ENCODE measurements around the gene RCSD1.
"Not testable (repeated sequence)": the region's sequence is repeated elsewhere in the genome, so short reads cannot be mapped to it uniquely, and the experiment has no call there.

Gene RCSD1

GRCh38 chr1:167629681-167630567 lies at the start of gene RCSD1:
RCSD1 (plus strand) TSS chr1:167630232; CDS start chr1:167630424, 192 bp downstream.
- no peak for DNase-seq

GRCh38 chr1:167582064-167582463 lies 48.0 kb upstream of the RCSD1 start:
- no peak for DNase-seq

- DNase-seq: no peak
These were observed 47.3 kb upstream of the RCSD1 start for GRCh38 chr1:167582722-167583121.

DNA sequence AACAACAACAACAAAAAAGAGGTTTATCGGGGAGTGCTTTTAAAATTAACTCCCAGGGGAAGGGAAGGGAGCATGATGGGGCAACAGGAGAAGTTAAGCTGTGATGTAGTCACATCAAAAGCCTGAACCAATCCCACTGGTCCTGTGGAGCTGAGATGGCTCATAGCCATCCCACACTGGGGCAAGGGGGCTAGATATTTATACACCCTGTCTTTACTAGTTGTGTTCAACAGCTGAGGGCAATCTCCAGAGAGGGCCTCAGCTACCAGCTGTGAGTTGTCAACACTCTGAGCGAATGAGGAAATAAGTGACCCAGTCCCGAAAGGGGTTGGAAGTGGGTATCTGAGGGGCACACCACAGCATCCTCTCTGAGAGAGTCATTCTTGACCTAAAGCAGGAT lies 45.5 kb upstream of the RCSD1 start:
- DNase-seq: no peak

DNA sequence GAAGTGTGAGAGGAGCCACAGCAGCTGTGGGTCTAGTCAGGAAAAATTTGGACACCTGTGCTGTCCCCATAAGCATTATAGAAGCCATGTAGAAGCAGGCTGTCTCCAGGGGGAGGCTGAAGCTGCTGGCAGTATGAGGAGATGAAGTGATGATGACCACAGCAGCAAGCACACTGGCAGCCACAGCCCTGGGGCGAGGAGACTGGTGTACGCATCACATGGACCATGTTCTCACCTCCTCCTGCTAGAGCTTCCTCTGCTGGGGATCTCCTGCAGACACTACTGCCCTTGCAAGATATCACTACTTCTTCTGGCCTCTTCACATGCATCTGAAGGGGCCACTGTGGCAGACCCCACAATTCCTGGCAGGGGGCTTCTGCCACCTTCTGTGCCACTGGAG lies 42.7 kb upstream of the RCSD1 start:
- no peak for DNase-seq

GRCh38 chr1:167587872-167588271 lies 42.2 kb upstream of the RCSD1 start:
- no peak for DNase-seq

DNA sequence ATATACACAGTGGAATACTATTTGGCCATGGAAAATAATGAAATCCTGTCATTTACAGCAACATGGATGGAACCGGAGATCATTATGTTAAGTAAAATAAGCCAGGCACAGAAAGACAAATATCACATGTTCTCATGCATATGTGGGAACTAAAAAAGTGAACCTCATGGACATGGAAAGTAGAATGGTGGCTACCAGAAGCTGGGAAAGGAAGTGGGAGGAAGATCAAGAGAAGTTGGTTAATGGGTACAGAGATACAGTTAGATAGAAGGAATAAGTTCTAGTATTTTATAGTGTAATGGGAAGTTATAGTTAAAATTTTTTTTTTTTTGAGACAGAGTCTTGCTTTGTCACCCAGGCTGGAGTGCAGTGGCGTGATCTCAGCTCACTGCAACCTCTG lies 41.7 kb upstream of the RCSD1 start:
- no peak for DNase-seq

- no peak for DNase-seq
These were observed 37.6 kb upstream of the RCSD1 start for GRCh38 chr1:167592475-167592874.

DNA sequence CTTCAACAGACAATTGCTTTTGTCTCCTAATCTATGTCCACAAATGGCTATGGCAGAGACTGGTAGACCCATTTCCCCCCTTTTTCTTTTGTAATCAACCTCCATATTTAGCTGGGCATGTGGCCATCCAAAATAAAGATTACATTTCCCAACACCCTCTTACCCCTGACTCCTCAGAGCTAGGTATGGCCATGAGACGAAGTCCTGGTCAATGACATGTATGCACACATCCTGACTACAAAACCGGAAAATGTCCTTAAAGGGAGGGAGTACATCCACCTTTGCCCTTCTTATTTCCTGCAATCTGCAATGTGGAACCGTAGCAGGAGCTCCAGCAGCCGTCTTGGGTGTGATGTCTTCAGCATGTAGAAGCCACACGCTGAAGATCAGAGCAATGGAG lies 36.2 kb upstream of the RCSD1 start:
- DNase-seq: no peak

- DNase-seq: no peak
These were observed 35.2 kb upstream of the RCSD1 start for GRCh38 chr1:167594822-167595221.

GRCh38 chr1:167599957-167600581 lies 30.0 kb upstream of the RCSD1 start:
- no peak for DNase-seq

DNA sequence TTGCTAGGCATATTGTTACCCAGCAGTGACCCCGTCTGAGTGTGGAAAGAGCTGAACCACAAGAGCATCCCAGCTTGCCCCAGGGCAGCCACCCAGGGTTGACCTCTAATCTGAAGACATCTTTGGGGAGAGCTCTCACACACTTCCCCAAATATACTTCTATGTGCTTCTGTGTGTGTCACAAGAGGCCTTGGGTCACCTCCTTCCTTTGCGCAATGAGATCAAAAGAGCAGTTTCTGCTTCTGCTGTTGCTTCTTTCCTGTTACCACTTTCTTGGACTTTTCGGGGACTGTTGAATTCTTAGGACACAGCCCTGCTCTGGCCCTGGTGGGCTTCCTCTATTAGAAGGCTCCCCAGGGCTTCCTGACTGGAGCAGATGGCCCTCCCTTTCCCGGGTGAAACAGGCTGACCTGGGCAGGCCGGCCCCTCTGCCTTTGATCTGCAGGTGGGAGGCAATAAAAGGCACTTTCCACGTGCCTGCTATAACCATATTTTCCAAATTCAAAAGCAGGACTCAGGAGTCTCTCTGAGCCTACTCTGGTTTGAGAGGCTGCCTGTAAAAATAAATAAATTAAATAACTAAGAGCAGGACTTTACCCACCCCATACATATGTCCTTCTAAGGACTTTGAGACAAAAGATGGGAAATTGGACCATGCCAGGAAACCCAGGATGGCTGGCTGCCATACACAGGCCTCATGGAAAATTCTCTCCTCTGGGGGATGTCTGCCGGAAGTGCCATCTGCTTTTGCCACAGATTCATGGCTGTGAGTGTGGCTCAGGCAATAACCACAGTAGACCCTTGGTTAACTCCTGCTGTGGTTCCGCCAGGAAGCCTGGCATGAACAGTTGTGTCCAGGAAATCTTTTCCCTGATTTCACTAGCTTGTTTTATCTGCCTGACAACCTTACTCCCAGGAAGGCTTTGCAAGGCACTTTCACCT lies 28.3 kb upstream of the RCSD1 start:
- DNase-seq: no peak

DNA sequence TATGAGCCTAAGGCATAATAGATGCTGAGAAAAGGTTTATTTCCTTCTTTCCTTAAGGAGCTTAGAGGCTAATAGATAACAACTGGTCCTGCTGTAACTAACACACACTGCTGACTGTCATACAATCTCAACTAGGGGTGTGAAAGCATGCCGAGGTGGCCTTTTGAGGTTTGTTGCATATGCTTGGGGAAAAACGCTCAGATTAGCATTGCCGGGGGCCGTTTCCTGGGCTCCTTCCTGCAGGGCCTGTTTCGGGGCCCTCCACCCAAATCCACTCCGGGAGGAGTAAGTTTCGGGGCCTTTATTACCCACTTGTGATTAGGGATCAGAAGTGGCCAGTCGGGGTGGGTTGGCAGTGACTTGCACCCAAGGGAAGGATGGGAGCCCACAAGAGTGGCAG lies 27.2 kb upstream of the RCSD1 start:
- DNase-seq: no peak

- DNase-seq: no peak
These were observed 24.5 kb upstream of the RCSD1 start for GRCh38 chr1:167605576-167605975.

- DNase-seq: no peak
These were observed 18.0 kb upstream of the RCSD1 start for GRCh38 chr1:167611983-167612382.

GRCh38 chr1:167612587-167613385 lies 17.2 kb upstream of the RCSD1 start:
- DNase-seq: no peak

DNA sequence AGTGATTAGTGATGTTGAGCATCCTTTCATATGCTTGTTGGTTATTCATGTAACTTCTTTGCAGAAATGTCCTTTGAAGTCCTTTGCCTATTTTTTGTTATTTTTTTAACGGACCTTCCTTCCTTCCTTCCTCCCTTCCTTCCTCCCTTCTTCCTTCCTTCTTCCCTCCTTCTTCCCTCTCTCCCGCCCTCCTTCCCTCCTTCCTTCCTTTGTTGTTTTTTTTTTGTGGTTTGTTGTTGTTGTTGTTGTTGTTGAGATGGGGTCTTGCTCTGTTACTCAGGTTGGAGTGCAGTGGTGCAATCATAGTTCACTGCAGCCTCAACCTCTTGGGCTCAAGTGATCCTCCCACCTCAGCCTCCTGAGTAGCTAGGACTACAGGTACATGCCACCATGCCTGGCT lies 16.0 kb upstream of the RCSD1 start:
- DNase-seq: not testable (repeated sequence)

- no peak for DNase-seq
These were observed 15.2 kb upstream of the RCSD1 start for GRCh38 chr1:167614851-167615250.

- DNase-seq: no peak
These were observed 13.5 kb upstream of the RCSD1 start for GRCh38 chr1:167616521-167616920.

- no peak for DNase-seq
These were observed 12.6 kb upstream of the RCSD1 start for GRCh38 chr1:167617153-167618147.

DNA sequence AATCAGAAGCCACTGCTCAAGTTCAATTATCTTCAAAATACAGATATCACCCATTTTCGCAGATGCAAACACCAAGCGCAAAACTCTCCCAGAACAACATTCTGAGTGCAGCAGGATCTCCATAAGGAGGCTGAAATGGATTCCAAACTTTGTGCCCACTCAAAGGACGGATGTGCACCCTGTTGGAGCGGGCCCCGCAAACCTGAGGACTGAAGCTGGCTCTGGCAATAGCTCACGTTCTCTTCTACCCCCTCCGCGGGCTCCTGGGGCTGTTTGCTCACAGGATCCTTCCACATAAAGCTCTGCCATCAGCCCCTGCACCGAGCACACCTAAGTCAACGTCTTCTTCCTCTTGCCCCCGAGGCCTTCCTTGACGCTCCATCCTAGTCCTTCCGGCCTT lies 11.7 kb upstream of the RCSD1 start:
- DNase-seq: no peak

All from DMS79 (cell line).